K562 (cell line): ENCODE data around the gene LAMB3. TPM values are rescaled to one million over a fixed set of nuclear protein-coding genes. Genes with fewer than 3 reads are reported as not detected.
A peak's percentile ranks its signal among the peaks of the same experiment; 100 is the strongest.

ENCODE experiments used
- ATAC-seq: fragments of 200-7000 bp; cut with Tn5 transposase; 3 replicates; pipeline ENCODE4 v1.9.1; 2020; ENCODE audit warnings: moderate library complexity
- BruUV-seq: library from RNA; stranded (reverse); fragments of 400-500 nt; replicated peaks from 2 replicates; lab custom pipeline; 2021; lab: Mats Ljungman, UMichigan
- CTCF ChIA-PET: fragments of 300-600 bp; formaldehyde crosslinking; extraction: SDS; loops from one replicate; lab custom pipeline; 2021; ENCODE audit warnings: low intra/inter-chr PET ratio; lab: Yijun Ruan, JAX
- POLR2A ChIA-PET: fragments of 300-600, 350-650 bp; sonication (Branson Sonifier 250); formaldehyde crosslinking; extraction: SDS; loops from one replicate; lab custom pipeline; 2021; ENCODE audit warnings: antibody characterized with exemption, inconsistent platforms; lab: Yijun Ruan, JAX
- DNase-seq, 4 experiments: peaks; one replicate each; pipeline versions ENCODE4 v3.0.0 to v3.0.0-alpha.2; 2011 to 2018; ENCODE audit warnings: low spot score in 3 of 4, mixed read lengths in 3 of 4; ENCODE audit errors: extremely low read depth in 1 of 4
- FAIRE-seq: peaks from 2 replicates; lab custom pipeline; 2011; peaks lifted over from hg19 to GRCh38; lab: Jason Lieb, UNC
- H2AFZ ChIP-seq: 2 replicates; pipeline ENCODE4 v1.6.0; 2011; ENCODE audit warnings: low read depth, low read length, control low read depth, inconsistent platforms
- H3K27ac ChIP-seq: fragments of 200-600 bp; 3 replicates; pipeline ENCODE4 v1.8.0; 2011; ENCODE audit warnings: low read depth, mild to moderate bottlenecking, control low read depth, inconsistent platforms, low read length, moderate library complexity, mixed read lengths; ENCODE audit errors: extremely low read depth
- H3K27me3 ChIP-seq, 2 experiments: fragments of 300-600 bp in 1 of 2; 2 replicates in 1 of 2; 3 replicates in 1 of 2; pipeline versions ENCODE4 v1.6.0 to v1.8.0; 2011; ENCODE audit warnings: inconsistent platforms in 2 of 2, low read length in 2 of 2, mild to moderate bottlenecking in 1 of 2, mixed read lengths in 1 of 2, moderate library complexity in 1 of 2; ENCODE audit not compliant: control insufficient read depth in 2 of 2, insufficient read depth in 2 of 2
- H3K36me3 ChIP-seq: fragments of 300-600 bp; 3 replicates; pipeline ENCODE4 v1.8.0; 2011; ENCODE audit warnings: mild to moderate bottlenecking, low read length, inconsistent platforms; ENCODE audit not compliant: control insufficient read depth, insufficient read depth
- H3K4me1 ChIP-seq, 2 experiments: fragments of 200-600 bp in 1 of 2; replicated peaks in 1 of 2; 2 replicates in 1 of 2; 3 replicates in 1 of 2; pipeline versions ENCODE4 v1.5.1 to v1.8.0; 2011; ENCODE audit warnings: inconsistent platforms in 2 of 2, low read length in 2 of 2, mild to moderate bottlenecking in 1 of 2, mixed read lengths in 1 of 2, moderate library complexity in 1 of 2; ENCODE audit not compliant: control insufficient read depth in 2 of 2, insufficient read depth in 2 of 2
- H3K4me2 ChIP-seq: 2 replicates; pipeline ENCODE4 v1.6.1; 2011; ENCODE audit warnings: low read length, control low read depth, inconsistent platforms, mixed read lengths; ENCODE audit not compliant: insufficient read depth
- H3K4me3 ChIP-seq: fragments of 200-600 bp; sonication (generic), shearing (Covaris generic); 2 replicates; pipeline ENCODE4 v1.5.1; 2016; ENCODE audit warnings: control low read depth, inconsistent platforms
- H3K79me2 ChIP-seq: fragments of 200-600 bp; 3 replicates; pipeline ENCODE4 v1.8.0; 2011; ENCODE audit warnings: low read length, inconsistent platforms; ENCODE audit not compliant: control insufficient read depth, insufficient read depth
- H3K9ac ChIP-seq, 2 experiments: 2 replicates each; pipeline versions ENCODE4 v1.6.0 to v1.6.1; 2011; ENCODE audit warnings: low read depth in 2 of 2, low read length in 2 of 2, control low read depth in 1 of 2, inconsistent platforms in 1 of 2, mild to moderate bottlenecking in 1 of 2, mixed read lengths in 1 of 2; ENCODE audit not compliant: insufficient read depth in 1 of 2
- H3K9me1 ChIP-seq: one replicate; pipeline ENCODE4 v1.6.0; 2011; ENCODE audit warnings: inconsistent platforms, mild to moderate bottlenecking, low read length, moderate library complexity; ENCODE audit not compliant: control insufficient read depth, insufficient read depth
- H3K9me3 ChIP-seq: replicated peaks from 2 replicates; pipeline ENCODE4 v1.5.1; 2011; ENCODE audit warnings: low read depth, low read length, inconsistent platforms; ENCODE audit not compliant: control insufficient read depth, insufficient read depth
- H4K20me1 ChIP-seq: replicated peaks from 2 replicates; pipeline ENCODE4 v1.6.1; 2011; ENCODE audit warnings: low read length, inconsistent platforms, mixed read lengths; ENCODE audit not compliant: control insufficient read depth, insufficient read depth
- FOSL1 ChIP-seq: fragments of 200-800 bp; sonication (Bioruptor generic); conservative IDR thresholded peaks from 2 replicates; pipeline ENCODE4 v1.6.1; 2016; ENCODE audit warnings: missing genetic modification characterization, missing compliant biosample characterization
- NELFE ChIP-seq: IDR thresholded peaks from 2 replicates; pipeline ENCODE4 v1.6.1; 2011; ENCODE audit warnings: mild to moderate bottlenecking; ENCODE audit not compliant: insufficient read depth, insufficient read length
- ZNF146 ChIP-seq: IDR thresholded peaks from one replicate; pipeline ENCODE4 v1.6.1; 2018; ENCODE audit warnings: missing compliant biosample characterization; ENCODE audit not compliant: unreplicated experiment
- ZNF551 ChIP-seq: fragments of 250-450 bp; sonication (Bioruptor Pico); IDR thresholded peaks from 2 replicates; pipeline ENCODE4 v1.5.0; 2021; ENCODE audit warnings: mild to moderate bottlenecking, moderate library complexity
- WGBS: fragments of 100-300 bp; shearing (Covaris generic); methylation state at CpG from one replicate; pipeline ENCODE4 v1.1.6; 2016; ENCODE audit warnings: low coverage, mixed read lengths; ENCODE audit not compliant: insufficient coverage; ENCODE audit errors: missing lambda C conversion rate; 5-methylcytosine and 5-hydroxymethylcytosine counted together
- in situ Hi-C: fragments of 300-500 bp; cut with MboI; formaldehyde crosslinking; loops from 4 replicates; pipeline ENCODE4 v1.15.0; 2018; ENCODE audit warnings: inconsistent platforms, mixed read lengths
- intact Hi-C: fragments of 100-400 bp; cut with micrococcal nuclease; formaldehyde crosslinking; loops from 2 replicates; pipeline ENCODE4 v1.14.2; 2022
- polyA plus RNA-seq, 8 experiments: library from polyadenylated mRNA; depleted of rRNA in 4 of 8; stranded (reverse) in 5 of 8; unstranded in 3 of 8; fragments of >200 nt; fragmentation: Nextera tagmentation in 2 of 8; fragmentation: Illumina TruSeq in 1 of 8; extraction: Ambion mirVana in 2 of 8; extraction: Trizol in 1 of 8; gene quantifications; 2 replicates each; pipeline versions ENCODE4 v1.2.1 to v1.2.3, GENCODE V29; 2011 to 2014; ENCODE audit warnings: inconsistent platforms in 1 of 8, missing spikeins in 1 of 8
- total RNA-seq, 7 experiments: library from RNA; depleted of rRNA in 6 of 7; stranded (reverse); fragments of >200 nt in 6 of 7; fragmentation: Illumina TruSeq in 2 of 7; extraction: Trizol in 2 of 7; gene quantifications; 2 replicates each; pipeline versions ENCODE4 v1.2.1 to v1.2.3, GENCODE V29; 2011 to 2021; ENCODE audit warnings: low replicate concordance in 1 of 7

LAMB3 gene
- total and polyA plus RNA-seq, 9 of the 15 experiments (the other 6 are each of a cell fraction or from before 2014, with no cell fraction given): 0.08 to 1.3 (median 0.91) TPM

- TF ChIP-seq ZNF146 (CRISPR knock-in tag): no peak
- TF ChIP-seq ZNF551 (CRISPR knock-in tag): no peak
Observed at GRCh38 chr1:209609041-209609790, 43.0 kb downstream of the LAMB3 start (continued).

GRCh38 chr1:209607795-209608178 lies 44.4 kb downstream of the LAMB3 start:
- Histone ChIP-seq H3K27me3 (peaks cover 15 to 59% of the 10 kb centered on the region in 2 experiments; a peak in 4 of 5 replicates), H4K20me1 (no peaks in the 10 kb centered on the region; the same call in 1 of the 2 replicates), H3K9me3 (no peaks in the 10 kb centered on the region), H3K4me2 (no peak overlapping the region), H3K36me3 (no peaks in the 10 kb centered on the region), H3K4me1 (no peaks in the 10 kb centered on the region), H3K4me3 (no peak overlapping the region), H3K9me1 (no peaks in the 10 kb centered on the region), H3K9ac (no peak overlapping the region), H3K27ac (no peak overlapping the region), H2AFZ (no peak overlapping the region), H3K79me2 (no peaks in the 10 kb centered on the region)
- FAIRE-seq (no peak), ATAC-seq (no peak), DNase-seq (no peak)
- WGBS: 3% methylated on average over 8 of the region's 8 CpGs
- no peak for TF ChIP-seq NELFE
- peak; percentile 11; the same call in 1 of the 2 replicates for TF ChIP-seq FOSL1 (tag)
- no TSS peak for BruUV-seq
- in situ Hi-C loops (no loop called here), intact Hi-C loops (loop anchor here (10.0 kb wide), 1 partner anchor 137 kb away; no protein-coding TSS in a partner anchor)
- POLR2A ChIA-PET: interaction anchor here (0.5 to 0.9 kb wide), 2 partner anchors 10 to 32 kb away, joined by 3 to 4 read pairs; no protein-coding TSS in a partner anchor
- CTCF ChIA-PET: no interaction called here
